GM18511 (cell line): ENCODE results near the gene YIF1B.
A peak's percentile ranks its signal among the peaks of the same experiment; 100 is the strongest.
"Not testable (repeated sequence)": the region's sequence is repeated elsewhere in the genome, so short reads cannot be mapped to it uniquely, and the experiment has no call there.

Source experiments
- ATAC-seq: cut with Tn5 transposase; IDR thresholded peaks from one replicate; pipeline ENCODE4 v1.9.1; 2021; ENCODE audit warnings: mild to moderate bottlenecking, moderate library complexity; ENCODE audit not compliant: unreplicated experiment

Gene YIF1B

DNA sequence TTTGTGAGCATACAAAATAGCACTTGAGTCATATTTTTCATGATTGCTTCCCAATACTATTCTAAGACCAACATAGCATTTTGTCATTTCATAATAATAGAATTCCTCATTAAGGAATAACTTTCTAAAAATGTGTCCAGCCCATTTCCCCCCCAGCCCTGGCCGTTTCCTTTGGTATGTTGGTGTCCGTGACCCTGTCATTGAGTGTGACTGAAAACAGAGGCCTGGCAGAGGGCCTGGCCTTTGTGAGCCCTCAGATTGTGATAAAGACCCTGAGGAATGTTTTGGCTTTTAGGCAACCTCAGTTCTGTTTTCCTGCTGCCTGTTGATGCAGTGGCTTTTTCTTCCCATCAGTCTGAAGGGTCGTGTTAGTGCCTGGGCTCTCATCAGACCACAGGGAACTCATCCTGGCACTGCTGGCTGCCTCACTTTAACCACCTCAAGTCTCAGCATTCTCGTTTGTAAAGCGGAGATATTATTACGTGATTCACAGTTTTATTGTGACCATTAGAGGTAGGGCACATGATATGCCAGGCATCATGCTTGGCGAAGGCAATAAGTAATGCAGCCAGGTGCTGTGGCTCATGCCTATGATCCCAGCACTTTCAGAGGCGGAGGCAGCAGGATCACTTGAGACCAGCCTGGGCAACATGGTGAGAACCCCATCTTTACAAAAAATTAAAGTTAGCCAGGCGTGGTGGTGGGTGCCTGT lies 37.6 kb downstream of the YIF1B start:
- no peak for ATAC-seq

DNA sequence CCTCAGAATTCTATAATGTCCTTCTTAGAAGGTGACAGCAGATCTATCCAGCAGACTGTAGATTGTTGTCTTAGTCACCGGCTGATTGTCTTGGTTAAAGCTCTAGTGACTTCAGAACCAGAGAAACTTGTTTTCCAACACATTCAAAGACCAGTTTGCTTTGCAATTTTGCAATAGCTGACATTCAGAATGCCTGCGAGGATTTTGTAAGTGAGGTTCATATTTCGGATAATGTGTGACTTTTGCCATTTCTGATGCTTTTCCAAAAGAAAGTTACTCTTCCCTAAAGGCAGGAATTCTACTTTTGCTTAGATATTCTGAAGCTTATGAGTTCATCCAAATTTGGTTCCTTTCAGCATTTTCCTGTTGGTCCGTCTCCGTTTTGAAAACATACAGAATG lies 38.2 kb downstream of the YIF1B start:
- no peak for ATAC-seq

DNA sequence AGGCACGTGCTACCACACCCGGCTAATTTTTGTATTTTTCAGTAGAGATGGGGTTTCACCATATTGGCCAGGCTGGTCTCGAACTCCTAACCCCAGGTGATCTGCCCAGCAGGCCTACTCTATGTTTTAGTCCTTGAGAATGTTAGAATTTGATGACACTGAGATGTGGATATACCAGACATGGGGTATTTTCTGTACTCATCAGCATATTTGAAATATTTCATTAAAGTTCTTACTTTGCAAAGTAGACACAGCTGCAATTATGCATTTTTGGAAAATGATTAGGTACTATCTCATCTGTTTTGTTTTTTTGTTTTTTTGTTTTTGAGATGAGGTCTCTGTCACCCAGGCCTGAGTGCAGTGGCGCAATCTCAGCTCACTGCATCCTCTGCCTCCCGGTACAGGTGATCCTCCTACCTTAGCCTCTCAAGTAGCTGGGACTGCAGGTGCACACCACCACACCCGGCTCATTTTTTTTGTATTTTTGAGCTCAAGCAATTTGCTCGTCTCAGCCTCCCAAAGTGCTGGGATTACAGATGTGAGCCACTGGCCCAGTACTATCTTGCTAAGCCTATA lies 38.7 kb downstream of the YIF1B start:
- no peak for ATAC-seq

DNA sequence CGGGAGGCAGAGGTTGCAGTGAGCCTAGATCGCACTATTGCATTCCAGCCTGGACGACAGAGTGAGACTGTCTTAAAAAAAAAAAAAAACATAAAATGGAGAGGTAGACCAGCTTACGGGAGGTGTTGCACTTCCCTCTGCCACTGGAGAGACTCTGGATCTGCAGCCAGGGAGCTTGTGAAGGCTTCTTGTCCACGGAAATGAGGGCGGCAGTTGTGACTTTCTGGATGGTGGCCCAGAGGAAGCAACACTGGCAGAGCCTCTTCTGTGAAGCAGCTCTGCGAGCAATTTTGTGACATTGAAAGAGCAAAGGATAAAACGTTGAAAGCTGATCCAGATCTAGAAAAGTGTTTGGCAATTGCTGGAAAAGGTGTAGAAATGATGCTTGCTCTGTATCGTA lies 41.0 kb downstream of the YIF1B start:
- no peak for ATAC-seq

DNA sequence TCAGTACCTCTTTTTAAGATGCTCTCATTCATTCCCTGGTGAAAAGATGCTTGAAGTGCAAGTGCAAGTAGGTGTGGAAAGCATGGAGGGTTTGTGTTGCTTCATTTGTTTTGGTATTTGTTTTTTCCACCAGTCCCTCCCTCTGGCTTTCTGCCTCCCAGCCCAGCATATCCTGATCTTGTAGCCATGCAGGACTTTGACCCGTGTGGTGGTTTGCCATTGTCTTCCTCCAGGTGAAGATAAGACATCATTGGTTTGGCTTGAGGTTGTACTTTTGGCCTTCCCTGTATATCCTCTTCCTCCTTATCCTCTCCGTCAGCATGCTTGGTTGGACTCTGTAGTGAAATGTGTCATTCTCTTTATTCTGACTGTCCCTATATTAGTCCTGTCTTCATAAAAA lies 42.2 kb downstream of the YIF1B start:
- no peak for ATAC-seq

DNA sequence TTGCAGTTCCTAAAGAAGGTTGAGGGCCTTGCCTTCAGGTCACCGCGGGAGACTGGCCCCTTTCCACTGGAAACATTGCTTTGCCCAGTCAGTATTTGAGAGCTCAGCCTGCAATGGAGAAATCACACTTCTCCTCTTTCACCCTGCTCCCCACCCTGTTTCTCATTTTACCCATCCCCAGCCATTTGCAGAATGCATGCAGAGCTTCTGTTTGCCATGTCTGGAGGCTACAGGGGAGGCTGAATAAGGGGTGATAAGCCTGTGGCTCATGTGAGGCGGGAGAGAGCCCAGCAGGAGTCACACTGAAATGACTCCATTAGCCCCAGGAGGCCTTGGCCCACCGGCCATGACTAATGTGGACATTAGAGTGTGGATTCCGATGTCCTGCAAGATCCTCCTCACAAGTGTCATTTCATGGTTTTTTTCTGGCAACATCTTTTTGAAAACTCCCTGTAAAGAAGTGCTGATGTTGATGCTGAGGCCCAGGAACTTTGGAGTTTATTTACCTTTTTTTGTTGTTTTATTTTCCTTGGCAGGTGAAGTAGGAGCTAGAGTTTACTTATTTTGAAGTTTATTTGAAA lies 45.1 kb downstream of the YIF1B start:
- no peak for ATAC-seq

DNA sequence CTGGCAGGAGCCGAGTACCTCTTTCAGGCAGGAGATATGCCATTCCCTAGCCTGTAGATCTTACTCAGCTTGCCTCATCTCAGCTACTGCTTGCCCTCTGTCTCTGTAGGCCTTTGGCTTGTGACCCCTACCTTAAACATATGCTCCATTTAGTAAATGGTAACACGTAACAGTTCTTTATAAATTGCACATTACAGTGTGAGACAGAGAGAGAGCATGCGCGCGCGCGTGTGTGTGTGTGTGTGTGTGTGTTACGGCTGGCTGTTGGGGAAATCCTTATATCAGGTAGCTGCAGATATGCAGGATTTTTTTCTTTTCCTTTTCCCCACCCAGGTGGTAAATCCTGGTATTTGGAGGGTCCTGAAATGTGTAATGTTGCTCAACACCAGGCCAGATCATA lies 47.2 kb downstream of the YIF1B start:
- ATAC-seq = no peak

DNA sequence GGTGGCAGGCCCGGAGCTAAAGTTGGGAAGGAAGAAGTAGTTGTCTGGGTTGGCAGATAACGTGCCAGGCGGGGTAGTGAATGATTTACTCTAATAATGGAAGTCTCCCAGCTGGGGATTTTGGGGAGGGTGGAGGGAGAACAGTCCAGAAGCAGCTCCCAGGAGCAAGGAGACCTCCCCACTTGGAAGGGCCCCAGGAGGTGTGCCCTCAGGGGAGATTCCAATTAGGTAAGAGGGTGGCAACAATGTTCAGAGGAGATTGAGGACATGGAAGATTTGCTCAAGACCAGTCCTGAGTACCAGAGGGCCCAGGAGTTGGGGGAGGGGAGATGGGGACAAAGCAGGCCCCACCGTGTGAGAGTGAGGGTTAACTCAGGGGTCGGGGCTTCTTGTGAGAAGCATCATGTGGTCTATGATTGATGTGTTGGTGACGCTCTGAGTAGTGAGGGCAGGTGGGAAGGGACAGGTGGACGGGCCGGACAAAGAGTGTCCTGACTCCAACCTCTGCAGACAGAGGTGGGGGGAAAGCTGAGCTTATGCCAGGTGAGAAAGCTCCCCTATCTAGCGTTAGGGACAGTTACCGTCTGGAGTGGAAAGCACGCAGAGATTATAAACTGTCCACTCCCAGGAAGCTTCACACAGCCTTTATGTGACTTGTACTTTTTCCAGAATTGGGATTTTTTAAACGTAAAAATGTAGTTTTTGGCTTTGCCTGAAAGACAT lies 47.8 kb downstream of the YIF1B start:
- ATAC-seq = no peak

DNA sequence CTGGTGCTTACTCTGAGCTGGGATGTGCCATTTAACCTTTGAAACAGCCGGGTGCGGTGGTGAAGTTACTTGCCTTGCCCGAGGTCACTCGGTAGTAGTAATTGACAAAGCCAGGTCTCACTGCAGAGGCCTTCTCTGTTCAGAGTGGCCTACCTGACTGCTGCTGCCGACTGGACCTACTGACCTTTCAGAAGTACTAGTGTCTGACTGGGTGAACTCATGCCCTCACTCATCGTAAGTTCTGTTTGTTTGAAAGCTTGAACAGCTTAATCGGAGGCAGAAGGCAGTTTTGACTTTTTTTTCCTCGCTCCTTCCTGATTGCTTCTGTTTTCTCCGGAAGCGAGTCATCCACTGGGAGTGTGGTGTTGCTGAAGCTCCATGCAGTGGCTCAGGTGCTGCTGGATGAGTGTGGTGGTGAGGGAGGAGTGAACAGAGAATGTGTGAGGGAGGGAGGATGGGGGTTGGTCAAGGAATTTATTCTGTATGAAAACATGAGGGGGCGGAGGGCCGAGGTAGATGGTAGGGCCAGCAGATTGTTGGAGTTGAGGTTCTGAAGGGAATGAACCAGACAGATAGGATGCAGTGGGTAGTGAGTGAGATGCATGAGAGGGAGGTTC lies 48.7 kb downstream of the YIF1B start:
- ATAC-seq = no peak

DNA sequence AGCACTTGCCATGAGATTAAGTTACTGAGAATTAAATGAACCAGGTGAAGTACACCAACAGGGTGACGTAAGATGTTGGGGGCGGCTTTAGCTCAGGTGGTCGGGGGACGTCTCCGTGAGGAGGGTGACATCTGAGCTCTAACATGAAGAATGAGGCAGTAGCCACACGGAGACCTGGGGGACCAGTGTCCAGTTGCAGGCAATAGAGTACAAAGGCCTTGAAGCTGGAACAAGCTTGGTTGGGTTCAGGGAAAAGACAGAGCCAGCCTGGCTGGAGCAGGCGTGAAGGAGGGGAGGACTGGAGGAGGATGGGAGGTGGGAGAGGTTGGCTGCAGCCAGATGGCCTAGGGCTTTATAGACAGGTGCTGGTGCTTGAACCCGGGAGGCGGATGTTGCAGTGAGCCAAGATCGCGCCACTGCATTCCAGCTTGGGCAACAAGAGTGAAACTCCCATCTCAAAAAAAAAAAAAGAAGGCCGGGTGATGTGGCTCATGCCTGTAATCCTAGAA lies 49.8 kb downstream of the YIF1B start:
- no peak for ATAC-seq

DNA sequence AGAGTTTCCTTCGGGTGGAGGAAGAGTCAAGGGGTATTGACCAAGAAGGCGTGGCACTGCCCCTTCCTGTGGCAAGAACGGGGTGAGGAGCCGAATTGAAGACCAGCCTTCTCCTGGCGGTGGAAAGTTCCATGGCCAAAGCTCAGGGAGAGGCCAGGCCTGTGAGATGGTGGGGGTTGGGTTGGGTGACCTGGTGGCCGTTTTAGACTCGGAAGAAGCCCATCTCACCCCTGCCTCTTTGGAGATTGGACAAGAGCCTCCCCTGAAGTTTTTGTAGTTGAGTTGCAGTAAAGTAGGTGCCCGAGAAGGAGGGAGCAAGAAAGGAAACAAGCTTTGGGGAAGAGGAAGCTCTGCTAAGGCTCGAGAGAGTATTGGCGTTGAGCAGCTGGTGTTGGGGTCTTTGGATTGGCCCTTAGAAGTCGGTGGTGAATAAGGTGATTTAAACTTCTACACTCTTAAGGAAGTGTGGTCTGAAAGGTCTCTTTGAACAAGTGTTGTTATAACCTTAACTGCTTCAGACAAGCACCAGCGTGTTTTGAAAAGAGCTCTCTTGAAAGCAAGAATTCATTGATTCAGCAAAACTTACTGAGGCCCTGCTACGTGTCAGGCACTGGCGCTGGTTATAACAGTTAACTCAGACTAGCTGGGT lies 50.4 kb downstream of the YIF1B start:
- ATAC-seq = no peak

DNA sequence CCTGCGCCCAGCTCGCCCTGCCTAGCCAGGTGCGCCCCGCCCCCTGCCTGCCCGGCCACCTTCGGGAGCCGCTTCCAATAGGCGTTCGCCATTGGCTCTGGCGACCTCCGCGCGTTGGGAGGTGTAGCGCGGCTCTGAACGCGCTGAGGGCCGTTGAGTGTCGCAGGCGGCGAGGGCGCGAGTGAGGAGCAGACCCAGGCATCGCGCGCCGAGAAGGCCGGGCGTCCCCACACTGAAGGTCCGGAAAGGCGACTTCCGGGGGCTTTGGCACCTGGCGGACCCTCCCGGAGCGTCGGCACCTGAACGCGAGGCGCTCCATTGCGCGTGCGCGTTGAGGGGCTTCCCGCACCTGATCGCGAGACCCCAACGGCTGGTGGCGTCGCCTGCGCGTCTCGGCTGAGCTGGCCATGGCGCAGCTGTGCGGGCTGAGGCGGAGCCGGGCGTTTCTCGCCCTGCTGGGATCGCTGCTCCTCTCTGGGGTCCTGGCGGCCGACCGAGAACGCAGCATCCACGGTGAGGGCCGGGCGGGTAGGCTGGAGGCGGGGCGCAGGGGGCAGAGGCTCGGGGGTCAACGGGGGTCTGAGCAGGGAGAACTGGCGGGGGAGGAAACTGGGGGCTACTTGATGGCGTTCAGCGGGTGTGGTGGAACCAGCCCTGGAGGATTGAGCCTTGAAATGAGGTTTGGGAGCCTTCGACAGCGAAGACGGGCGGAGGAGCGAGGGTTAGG lies 51.1 kb downstream of the YIF1B start, which contains the start of gene SPINT2:
TSS of gene SPINT2 (plus strand) at position 88 of the 727 bp plus-strand sequence. CDS start at position 408, 320 bp downstream.
- peak; percentile 36 for ATAC-seq

DNA sequence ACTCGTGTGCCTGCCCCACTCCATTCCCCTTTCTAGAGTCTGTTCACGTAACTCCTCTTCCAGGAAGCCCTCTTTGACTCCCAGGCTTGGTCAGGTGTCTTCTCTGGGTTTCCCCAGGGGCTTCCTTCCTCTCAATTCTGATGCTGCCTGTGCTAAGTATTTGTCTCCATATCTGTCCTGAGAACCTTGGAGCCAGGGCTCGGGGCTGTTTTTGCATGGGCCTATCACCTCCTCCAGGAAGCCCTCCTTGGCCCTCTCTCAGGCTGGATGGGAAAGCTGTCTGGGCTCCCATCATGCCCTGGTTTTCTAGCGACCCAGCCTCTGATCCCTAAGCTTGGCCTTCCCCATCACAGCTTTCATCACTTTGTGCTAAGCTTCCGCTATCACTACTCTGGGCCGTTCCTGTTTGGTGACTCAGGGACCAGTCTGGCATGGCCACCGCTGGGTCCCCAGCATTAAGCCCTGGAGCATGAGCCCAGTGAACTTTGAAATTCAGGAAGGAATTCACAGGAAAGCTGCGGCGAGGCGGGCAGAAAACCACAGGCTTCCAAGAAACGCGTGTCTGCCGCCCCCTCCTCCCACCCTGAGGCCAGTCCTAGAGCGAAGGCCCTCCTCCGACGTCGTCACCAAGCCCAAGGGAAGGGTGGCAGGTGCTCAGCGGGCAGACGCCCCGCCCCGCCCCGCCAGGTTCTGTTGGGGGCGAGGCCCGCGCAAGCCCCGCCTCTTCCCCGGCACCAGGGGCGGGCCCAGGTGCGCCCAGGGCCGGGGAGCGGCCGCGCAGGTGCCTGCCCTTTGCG lies 51.9 kb downstream of the YIF1B start:
- ATAC-seq = peak; percentile 61

DNA sequence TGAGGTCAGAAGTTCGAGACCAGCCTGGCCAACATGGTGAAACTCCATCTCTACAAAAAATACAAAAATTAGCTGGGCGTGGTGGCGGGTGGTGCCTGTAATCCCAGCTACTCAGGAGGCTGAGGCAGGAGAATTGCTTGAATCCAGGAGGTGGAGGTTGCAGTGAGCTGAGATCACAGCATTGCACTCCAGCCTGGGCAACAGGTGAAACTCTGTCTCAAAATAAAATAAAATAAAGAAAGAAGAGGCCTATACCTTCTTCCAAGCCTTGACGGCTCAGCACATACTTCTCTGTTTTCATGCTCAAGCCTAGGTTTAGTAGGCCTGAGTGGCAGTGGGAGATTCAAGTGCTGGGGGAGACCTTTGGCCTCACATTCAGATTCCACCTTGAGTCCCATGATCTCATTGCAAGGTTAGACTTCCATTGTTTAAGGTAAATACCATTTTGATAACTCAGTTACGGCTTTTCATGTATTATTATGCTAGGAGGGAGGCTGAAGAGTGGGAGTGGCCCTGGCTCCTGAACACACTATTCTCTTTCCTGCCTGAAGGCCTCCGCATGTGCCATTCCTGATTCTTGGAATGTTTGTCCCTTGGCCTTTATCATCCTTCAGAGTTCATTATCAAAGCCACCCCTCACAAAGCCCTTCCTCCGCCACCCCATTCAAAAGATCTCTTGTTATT lies 53.0 kb downstream of the YIF1B start:
- no peak for ATAC-seq

DNA sequence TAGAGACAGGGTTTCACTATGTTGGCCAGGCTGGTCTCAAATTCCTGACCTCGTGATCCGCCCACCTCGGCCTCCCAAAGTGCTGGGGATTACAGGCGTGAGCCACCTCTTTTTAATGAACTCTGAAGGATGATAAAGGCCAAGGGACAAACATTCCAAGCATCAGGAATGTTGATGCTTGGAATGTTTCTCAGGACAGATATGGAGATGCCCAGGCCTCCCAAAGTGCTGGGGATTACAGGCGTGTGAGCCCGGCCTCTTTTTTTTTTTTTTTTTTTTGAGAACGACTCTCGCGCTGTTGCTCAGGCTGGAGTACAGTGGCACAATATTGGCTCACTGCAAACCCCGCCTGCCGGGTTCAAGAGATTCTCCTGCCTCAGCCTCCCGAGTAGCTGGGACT lies 53.8 kb downstream of the YIF1B start:
- ATAC-seq = not testable (repeated sequence)

DNA sequence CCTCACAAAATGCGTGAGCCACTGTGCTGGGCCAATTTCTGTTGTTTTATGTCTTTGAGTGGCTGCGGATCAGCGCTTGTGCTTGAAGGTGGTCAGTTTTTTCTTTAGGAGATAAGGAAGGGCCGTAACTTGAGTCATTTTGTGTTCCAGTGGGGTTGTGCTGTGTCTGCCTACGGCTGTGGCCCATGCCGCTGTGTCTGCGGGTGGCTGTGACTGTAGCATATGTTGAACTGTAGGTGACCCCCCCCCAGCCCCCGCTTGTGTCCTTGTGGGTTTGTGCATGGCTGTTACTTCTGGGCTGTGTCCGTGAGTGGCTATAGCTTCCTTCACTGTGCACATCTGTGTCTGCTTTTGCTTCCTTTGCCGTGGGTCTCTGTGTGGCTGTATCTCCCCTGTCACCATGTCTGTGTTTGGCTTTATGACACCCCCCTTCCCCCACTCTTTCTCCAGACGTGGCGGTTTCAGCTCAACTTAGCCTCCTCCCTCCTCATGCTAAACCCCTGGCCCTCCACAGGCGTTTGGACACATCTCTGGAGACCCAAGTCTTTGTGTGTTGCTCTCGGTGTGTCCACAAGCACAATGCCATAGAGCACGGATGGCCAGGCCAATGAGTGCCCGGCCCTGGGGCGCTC lies 60.2 kb downstream of the YIF1B start:
- ATAC-seq = no peak

DNA sequence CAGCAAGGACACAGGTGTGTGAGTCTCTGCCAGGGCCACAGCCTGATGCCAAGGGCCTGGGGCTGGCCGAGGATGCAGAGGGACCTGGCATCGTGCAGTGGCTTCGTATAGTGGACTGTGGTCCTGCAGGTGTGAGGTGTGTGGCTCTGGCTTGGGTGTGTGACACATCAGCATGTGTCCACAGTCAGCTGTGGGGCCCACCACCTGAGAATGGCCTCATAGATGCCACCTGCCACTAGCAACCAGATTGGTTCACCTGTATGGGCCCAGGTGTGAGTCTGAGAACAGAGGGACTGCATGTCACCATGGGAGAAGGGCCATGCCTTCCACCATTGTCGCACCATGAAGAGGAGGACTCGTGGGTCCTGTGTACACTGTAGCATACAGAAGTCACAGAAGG lies 62.0 kb downstream of the YIF1B start:
- ATAC-seq = no peak
